ENCODE data around the gene VAV2. TPM values are rescaled to one million over a fixed set of nuclear protein-coding genes. Genes with fewer than 3 reads are reported as not detected.
A peak's percentile ranks its signal among the peaks of the same experiment; 100 is the strongest.

Gene VAV2
- total RNA-seq, 1 donor from 2014 or later: 12.8 TPM

GRCh38 chr9:133853331-133853730, 138.8 kb downstream of the VAV2 start:
- no peak for DNase-seq (ENCODE audit: low spot score)

GRCh38 chr9:133852431-133852830, 139.7 kb downstream of the VAV2 start:
- no peak for DNase-seq (ENCODE audit: low spot score)

- no peak for DNase-seq (ENCODE audit: low spot score)
These were observed 140.4 kb downstream of the VAV2 start for GRCh38 chr9:133851693-133852092.

GRCh38 chr9:133850937-133851336, 141.2 kb downstream of the VAV2 start:
- DNase-seq (ENCODE audit: low spot score): no peak

GRCh38 chr9:133850161-133850560, 142.0 kb downstream of the VAV2 start:
- DNase-seq (ENCODE audit: low spot score): no peak

- no peak for DNase-seq (ENCODE audit: low spot score)
These were observed 142.9 kb downstream of the VAV2 start for GRCh38 chr9:133849110-133849670.

GRCh38 chr9:133848471-133849109, 143.5 kb downstream of the VAV2 start:
- DNase-seq (ENCODE audit: low spot score): no peak

GRCh38 chr9:133846483-133847090, 145.5 kb downstream of the VAV2 start:
- DNase-seq (ENCODE audit: low spot score): no peak

- DNase-seq (ENCODE audit: low spot score): peak; percentile 58
These were observed 146.7 kb downstream of the VAV2 start for GRCh38 chr9:133845440-133845839.

GRCh38 chr9:133844881-133845410, 147.2 kb downstream of the VAV2 start:
- no peak for DNase-seq (ENCODE audit: low spot score)

GRCh38 chr9:133844398-133844784, 147.7 kb downstream of the VAV2 start:
- DNase-seq (ENCODE audit: low spot score): no peak

- peak; percentile 13 for DNase-seq (ENCODE audit: low spot score)
These were observed 148.2 kb downstream of the VAV2 start for GRCh38 chr9:133843751-133844397.

GRCh38 chr9:133843250-133843649, 148.9 kb downstream of the VAV2 start:
- DNase-seq (ENCODE audit: low spot score): no peak

GRCh38 chr9:133842721-133843227, 149.3 kb downstream of the VAV2 start:
- DNase-seq (ENCODE audit: low spot score): no peak

- DNase-seq (ENCODE audit: low spot score): no peak
These were observed 149.9 kb downstream of the VAV2 start for GRCh38 chr9:133842174-133842573.

GRCh38 chr9:133841167-133841812, 150.8 kb downstream of the VAV2 start:
- DNase-seq (ENCODE audit: low spot score): no peak

GRCh38 chr9:133839822-133840329, 152.2 kb downstream of the VAV2 start:
- DNase-seq (ENCODE audit: low spot score): peak; percentile 33

GRCh38 chr9:133838859-133839507, 153.1 kb downstream of the VAV2 start:
- no peak for DNase-seq (ENCODE audit: low spot score)

GRCh38 chr9:133837627-133838597, 154.2 kb downstream of the VAV2 start:
- no peak for DNase-seq (ENCODE audit: low spot score)

GRCh38 chr9:133836818-133837217, 155.3 kb downstream of the VAV2 start:
- no peak for DNase-seq (ENCODE audit: low spot score)
